Mesenteric fat pad (tissue), 1 donor: ENCODE results near the gene N4BP2. TPM values are rescaled to one million over a fixed set of nuclear protein-coding genes. Genes with fewer than 3 reads are reported as not detected.

Experiments
- DNase-seq: peaks from one replicate; pipeline ENCODE4 v3.0.0-alpha.2; 2020; ENCODE audit warnings: low spot score
- total RNA-seq: library from RNA; stranded (reverse); fragmentation: NEBNext Ultra II Directional; extraction: Animal tissue kit (Norgen Biotek cat#: 25700); gene quantifications from one replicate; pipeline ENCODE4 v1.2.1, GENCODE V29; 2021
- donor health status: DM: yes; HTN: yes; CAD: no.

The N4BP2 gene
- total RNA-seq, 1 donor from 2014 or later: 6.4 TPM

DNA sequence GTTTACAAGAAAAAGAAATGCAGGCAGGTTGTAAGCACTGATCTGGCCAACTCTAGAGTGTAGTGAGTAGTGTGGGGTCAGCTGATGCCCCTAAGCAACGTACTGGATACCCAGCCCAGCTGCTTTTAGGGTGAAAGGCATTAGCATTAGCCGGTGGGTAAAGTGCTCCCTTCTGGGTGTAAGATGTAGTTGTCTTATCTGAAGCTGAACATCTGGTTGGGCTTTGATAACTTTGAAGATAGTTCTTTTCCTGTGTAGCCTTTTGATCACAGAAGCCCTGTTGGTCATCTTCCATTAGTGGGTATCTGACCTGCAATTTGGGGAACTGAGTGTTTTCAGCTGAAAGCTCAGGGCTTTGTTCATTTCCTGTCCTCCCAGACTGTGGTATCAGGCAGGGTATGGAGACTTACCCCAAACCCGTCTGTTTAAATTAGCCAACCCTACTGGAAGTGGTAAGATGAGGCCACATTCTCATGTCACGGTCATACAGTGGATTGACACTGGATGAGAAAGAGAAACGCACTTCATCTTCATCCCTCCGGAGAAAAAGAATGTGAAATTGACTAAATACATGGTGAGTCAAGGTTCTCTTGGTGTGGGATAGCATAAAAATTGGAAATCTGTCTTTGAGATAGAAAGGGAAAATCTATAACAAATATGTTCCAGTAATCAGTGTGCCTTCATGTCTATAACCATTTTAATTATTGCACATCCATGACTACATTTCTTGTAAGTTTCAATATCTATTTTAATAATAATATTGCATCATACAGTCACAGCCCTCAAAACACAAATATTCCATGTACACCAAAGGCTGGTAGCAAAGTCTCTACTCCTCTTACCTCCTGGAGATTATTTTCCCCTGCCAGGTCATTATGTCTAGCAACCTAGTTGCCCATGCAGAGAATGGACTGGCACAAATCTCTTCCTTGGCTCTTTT lies 148.9 kb downstream of the N4BP2 start:
- DNase-seq: no peak

DNA sequence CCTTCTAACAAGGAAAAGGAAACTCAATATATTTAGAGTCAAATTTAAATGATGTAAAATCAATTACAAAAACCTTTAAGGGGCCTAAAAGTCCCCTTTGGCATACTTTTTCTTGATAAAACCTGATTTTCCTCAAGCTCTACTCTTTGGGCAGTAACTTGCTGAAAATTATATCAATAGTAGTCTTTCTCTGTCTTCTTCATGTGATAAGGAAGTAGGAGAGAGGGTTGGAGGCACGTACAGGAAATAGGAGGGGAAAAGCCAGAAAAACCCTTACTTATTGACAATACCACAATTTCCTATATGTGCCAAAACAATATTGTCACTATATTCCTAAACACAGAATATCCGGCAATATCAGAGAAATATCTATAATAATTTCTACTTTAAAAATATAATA lies 149.8 kb downstream of the N4BP2 start:
- no peak for DNase-seq

Other genes with a start within 250 kb of the N4BP2 start
- 69.8 TPM for gene PDS5A, start 78.9 kb upstream of the N4BP2 start, total RNA-seq
- 3.9 TPM for gene RHOH, start 140.2 kb downstream of the N4BP2 start, total RNA-seq